ENCODE measurements around the gene DAPL1.

Gene DAPL1

GRCh38 chr2:158788951-158789350 lies 6.2 kb upstream of the DAPL1 start:
- H3K27me3 ChIP-seq (ENCODE audit: control insufficient read depth, insufficient read depth, low read length): no peaks in the 10 kb centered on the region
- H2AFZ ChIP-seq: no peak overlapping the region
- no peak overlapping the region for H3K4me3 ChIP-seq (ENCODE audit: low read depth, low read length)
- no peak for TF ChIP-seq CTCF (IDR thresholded peaks at IDR 0.05)
- no peaks in the 10 kb centered on the region for H3K9me3 ChIP-seq (ENCODE audit: control insufficient read depth, low read length)
- H3K36me3 ChIP-seq (ENCODE audit: control insufficient read depth, insufficient read depth, low read length): no peaks in the 10 kb centered on the region
- no peak overlapping the region for H3K4me2 ChIP-seq (ENCODE audit: low read length)
- no peak overlapping the region for H3K9ac ChIP-seq
- H3K79me2 ChIP-seq: no peaks in the 10 kb centered on the region
- H3K27ac ChIP-seq: no peak overlapping the region
- H3K4me1 ChIP-seq: no peaks in the 10 kb centered on the region

GRCh38 chr2:158796652-158797051 lies 1.5 kb downstream of the DAPL1 start:
- H3K4me3 ChIP-seq (ENCODE audit: low read depth, low read length): no peak overlapping the region
- no peak for TF ChIP-seq CTCF (IDR thresholded peaks at IDR 0.05)

GRCh38 chr2:158797963-158798700 lies 3.0 kb downstream of the DAPL1 start:
- Histone ChIP-seq H3K9ac (no peak overlapping the region), H3K36me3 (ENCODE audit: control insufficient read depth, insufficient read depth, low read length) (no peaks in the 10 kb centered on the region), H3K9me3 (ENCODE audit: control insufficient read depth, low read length) (no peaks in the 10 kb centered on the region), H3K27ac (no peak overlapping the region), H3K79me2 (no peaks in the 10 kb centered on the region), H3K4me3 (ENCODE audit: low read depth, low read length) (no peak overlapping the region), H3K27me3 (ENCODE audit: control insufficient read depth, insufficient read depth, low read length) (no peaks in the 10 kb centered on the region), H2AFZ (no peak overlapping the region), H3K4me1 (no peaks in the 10 kb centered on the region), H3K4me2 (ENCODE audit: low read length) (no peak overlapping the region)
- TF ChIP-seq CTCF (IDR thresholded peaks at IDR 0.05): no peak

More at GRCh38 chr2:158796652-158797051, 1.5 kb downstream of the DAPL1 start:
- no peaks in the 10 kb centered on the region for H3K9me3 ChIP-seq (ENCODE audit: control insufficient read depth, low read length)
- H3K9ac ChIP-seq: no peak overlapping the region
- no peaks in the 10 kb centered on the region for H3K36me3 ChIP-seq (ENCODE audit: control insufficient read depth, insufficient read depth, low read length)
- no peak overlapping the region for H2AFZ ChIP-seq
- no peaks in the 10 kb centered on the region for H3K27me3 ChIP-seq (ENCODE audit: control insufficient read depth, insufficient read depth, low read length)
- no peaks in the 10 kb centered on the region for H3K79me2 ChIP-seq
- no peak overlapping the region for H3K4me2 ChIP-seq (ENCODE audit: low read length)
- no peak overlapping the region for H3K27ac ChIP-seq
- H3K4me1 ChIP-seq: no peaks in the 10 kb centered on the region

GRCh38 chr2:158799181-158799580 lies 4.1 kb downstream of the DAPL1 start:
- H2AFZ ChIP-seq: no peak overlapping the region
- no peaks in the 10 kb centered on the region for H3K9me3 ChIP-seq (ENCODE audit: control insufficient read depth, low read length)
- H3K9ac ChIP-seq: no peak overlapping the region
- no peaks in the 10 kb centered on the region for H3K36me3 ChIP-seq (ENCODE audit: control insufficient read depth, insufficient read depth, low read length)
- H3K4me1 ChIP-seq: no peaks in the 10 kb centered on the region
- no peak for TF ChIP-seq CTCF (IDR thresholded peaks at IDR 0.05)
- no peaks in the 10 kb centered on the region for H3K79me2 ChIP-seq
- no peaks in the 10 kb centered on the region for H3K27me3 ChIP-seq (ENCODE audit: control insufficient read depth, insufficient read depth, low read length)
- no peak overlapping the region for H3K27ac ChIP-seq
- no peak overlapping the region for H3K4me3 ChIP-seq (ENCODE audit: low read depth, low read length)
- no peak overlapping the region for H3K4me2 ChIP-seq (ENCODE audit: low read length)

GRCh38 chr2:158803506-158803905 lies 8.4 kb downstream of the DAPL1 start:
- H3K79me2 ChIP-seq: no peaks in the 10 kb centered on the region
- H3K9me3 ChIP-seq (ENCODE audit: control insufficient read depth, low read length): no peaks in the 10 kb centered on the region
- H3K27me3 ChIP-seq (ENCODE audit: control insufficient read depth, insufficient read depth, low read length): no peaks in the 10 kb centered on the region
- TF ChIP-seq CTCF (IDR thresholded peaks at IDR 0.05): no peak
- no peak overlapping the region for H3K4me3 ChIP-seq (ENCODE audit: low read depth, low read length)
- no peaks in the 10 kb centered on the region for H3K4me1 ChIP-seq
- H2AFZ ChIP-seq: no peak overlapping the region
- H3K27ac ChIP-seq: no peak overlapping the region
- no peak overlapping the region for H3K9ac ChIP-seq
- H3K4me2 ChIP-seq (ENCODE audit: low read length): no peak overlapping the region
- H3K36me3 ChIP-seq (ENCODE audit: control insufficient read depth, insufficient read depth, low read length): no peaks in the 10 kb centered on the region

All from parathyroid adenoma (tissue), 2 donors.